IMR-90 (cell line): Measurements from ENCODE around the gene TBC1D22A.

Source experiments
- BHLHE40 ChIP-seq: fragments of 150-350 bp; IDR thresholded peaks from 2 replicates; pipeline ENCODE4 v1.6.1; 2016; ENCODE audit warnings: mild to moderate bottlenecking, low read depth, low read length
- CEBPB ChIP-seq: IDR thresholded peaks from 2 replicates; pipeline ENCODE4 v1.6.1; 2012; ENCODE audit warnings: low read depth, low read length, improper control_type of control experiment
- CHD1 ChIP-seq: IDR thresholded peaks from 2 replicates; pipeline ENCODE4 v1.6.1; 2012; ENCODE audit warnings: low read depth, low read length, improper control_type of control experiment
- MAFK ChIP-seq: IDR thresholded peaks from 2 replicates; pipeline ENCODE4 v1.6.1; 2012; ENCODE audit warnings: low read depth, low read length, improper control_type of control experiment
- NFE2L2 ChIP-seq: fragments of 150-350 bp; IDR thresholded peaks from 2 replicates; pipeline ENCODE4 v1.6.1; 2016; ENCODE audit warnings: low read depth, mild to moderate bottlenecking, low read length
- POLR2A ChIP-seq: IDR thresholded peaks from 2 replicates; pipeline ENCODE4 v1.6.1; 2012; ENCODE audit warnings: mild to moderate bottlenecking, low read depth, low read length
- RAD21 ChIP-seq: IDR thresholded peaks from 2 replicates; pipeline ENCODE4 v1.6.1; 2012; ENCODE audit warnings: low read length, improper control_type of control experiment
- RFX5 ChIP-seq: IDR thresholded peaks from 2 replicates; pipeline ENCODE4 v1.8.0; 2012; ENCODE audit warnings: low read depth, mild to moderate bottlenecking, low read length, moderate library complexity
- SMC3 ChIP-seq: fragments of 150-350 bp; IDR thresholded peaks from 2 replicates; pipeline ENCODE4 v1.6.1; 2016; ENCODE audit warnings: low read depth, mild to moderate bottlenecking, antibody characterized with exemption, low read length, moderate library complexity
- TF ChIP-seq, protein P1 (sequence below): conservative IDR thresholded peaks from 2 replicates; pipeline ENCODE4 v1.5.1; 2012; ENCODE audit warnings: mild to moderate bottlenecking, low read depth, low read length, improper control_type of control experiment
- TF ChIP-seq, protein P2 (sequence below): fragments of 150-350 bp; IDR thresholded peaks from 2 replicates; pipeline ENCODE4 v1.6.1; 2016; ENCODE audit warnings: low read depth, mild to moderate bottlenecking, low read length, moderate library complexity, borderline replicate concordance
- TF ChIP-seq, protein P3 (sequence below): fragments of 150-350 bp; IDR thresholded peaks from 2 replicates; pipeline ENCODE4 v1.6.1; 2017; ENCODE audit warnings: mild to moderate bottlenecking, antibody characterized with exemption, low read length, low read depth

DNA sequence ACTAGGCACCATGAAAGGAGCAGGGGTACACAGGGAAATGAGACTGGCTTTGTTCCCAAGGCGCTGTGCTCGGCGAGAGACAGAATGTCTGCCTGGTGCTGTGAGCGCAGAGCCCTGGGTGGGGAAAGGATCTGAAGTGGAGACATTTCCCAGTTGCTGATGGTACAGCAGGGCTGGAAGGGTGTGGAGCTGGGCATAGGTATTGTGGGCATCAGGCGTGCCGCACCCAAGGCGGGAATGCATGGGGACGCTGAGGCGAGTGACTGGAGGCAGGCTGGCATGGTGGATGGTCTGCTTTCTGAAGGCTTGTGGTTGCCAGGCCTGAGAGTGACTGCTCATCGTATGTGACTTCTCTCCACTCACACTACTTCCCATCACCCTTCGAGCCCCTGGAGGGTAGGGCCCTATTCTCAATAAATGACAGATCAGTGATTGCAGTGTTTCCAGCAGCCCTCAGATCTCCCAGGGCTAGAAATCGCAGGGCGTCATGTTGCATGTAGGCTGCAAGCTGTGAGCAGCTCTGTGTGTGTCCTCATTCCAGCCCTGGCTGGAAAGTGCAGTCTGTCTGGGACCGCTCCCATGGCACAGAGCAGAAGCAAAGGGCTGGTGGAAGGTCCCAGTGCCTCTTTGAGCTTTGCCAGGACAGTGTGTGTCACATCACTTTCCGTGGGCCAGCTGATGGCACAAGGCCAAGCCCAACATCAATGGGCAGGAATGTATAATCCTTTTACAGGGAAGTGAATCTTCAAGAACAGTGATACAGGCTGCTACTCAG lies 67.7 kb downstream of the TBC1D22A start:
- TF ChIP-seq MAFK (no peak), RFX5 (no peak), SMC3 (no peak), CEBPB (no peak), NFE2L2 (no peak), CHD1 (no peak), POLR2A (no peak), BHLHE40 (no peak), RAD21 (no peak)
- TF ChIP-seq, protein P1, sequence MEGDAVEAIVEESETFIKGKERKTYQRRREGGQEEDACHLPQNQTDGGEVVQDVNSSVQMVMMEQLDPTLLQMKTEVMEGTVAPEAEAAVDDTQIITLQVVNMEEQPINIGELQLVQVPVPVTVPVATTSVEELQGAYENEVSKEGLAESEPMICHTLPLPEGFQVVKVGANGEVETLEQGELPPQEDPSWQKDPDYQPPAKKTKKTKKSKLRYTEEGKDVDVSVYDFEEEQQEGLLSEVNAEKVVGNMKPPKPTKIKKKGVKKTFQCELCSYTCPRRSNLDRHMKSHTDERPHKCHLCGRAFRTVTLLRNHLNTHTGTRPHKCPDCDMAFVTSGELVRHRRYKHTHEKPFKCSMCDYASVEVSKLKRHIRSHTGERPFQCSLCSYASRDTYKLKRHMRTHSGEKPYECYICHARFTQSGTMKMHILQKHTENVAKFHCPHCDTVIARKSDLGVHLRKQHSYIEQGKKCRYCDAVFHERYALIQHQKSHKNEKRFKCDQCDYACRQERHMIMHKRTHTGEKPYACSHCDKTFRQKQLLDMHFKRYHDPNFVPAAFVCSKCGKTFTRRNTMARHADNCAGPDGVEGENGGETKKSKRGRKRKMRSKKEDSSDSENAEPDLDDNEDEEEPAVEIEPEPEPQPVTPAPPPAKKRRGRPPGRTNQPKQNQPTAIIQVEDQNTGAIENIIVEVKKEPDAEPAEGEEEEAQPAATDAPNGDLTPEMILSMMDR, result no peak
- TF ChIP-seq, protein P2, sequence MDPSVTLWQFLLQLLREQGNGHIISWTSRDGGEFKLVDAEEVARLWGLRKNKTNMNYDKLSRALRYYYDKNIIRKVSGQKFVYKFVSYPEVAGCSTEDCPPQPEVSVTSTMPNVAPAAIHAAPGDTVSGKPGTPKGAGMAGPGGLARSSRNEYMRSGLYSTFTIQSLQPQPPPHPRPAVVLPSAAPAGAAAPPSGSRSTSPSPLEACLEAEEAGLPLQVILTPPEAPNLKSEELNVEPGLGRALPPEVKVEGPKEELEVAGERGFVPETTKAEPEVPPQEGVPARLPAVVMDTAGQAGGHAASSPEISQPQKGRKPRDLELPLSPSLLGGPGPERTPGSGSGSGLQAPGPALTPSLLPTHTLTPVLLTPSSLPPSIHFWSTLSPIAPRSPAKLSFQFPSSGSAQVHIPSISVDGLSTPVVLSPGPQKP, result no peak
- TF ChIP-seq, protein P3, sequence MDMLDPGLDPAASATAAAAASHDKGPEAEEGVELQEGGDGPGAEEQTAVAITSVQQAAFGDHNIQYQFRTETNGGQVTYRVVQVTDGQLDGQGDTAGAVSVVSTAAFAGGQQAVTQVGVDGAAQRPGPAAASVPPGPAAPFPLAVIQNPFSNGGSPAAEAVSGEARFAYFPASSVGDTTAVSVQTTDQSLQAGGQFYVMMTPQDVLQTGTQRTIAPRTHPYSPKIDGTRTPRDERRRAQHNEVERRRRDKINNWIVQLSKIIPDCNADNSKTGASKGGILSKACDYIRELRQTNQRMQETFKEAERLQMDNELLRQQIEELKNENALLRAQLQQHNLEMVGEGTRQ, result no peak
